ENCODE results near the gene TBCA. TPM values are rescaled to one million over a fixed set of nuclear protein-coding genes. Genes with fewer than 3 reads are reported as not detected.
"Not testable (repeated sequence)": the region's sequence is repeated elsewhere in the genome, so short reads cannot be mapped to it uniquely, and the experiment has no call there.

TBCA gene
- total and polyA plus RNA-seq, 2 of the 13 experiments (the other 11 are each of a cell fraction or from before 2014, with no cell fraction given) = 93.8 to 309 TPM

- TF ChIP-seq SKIL (CRISPR knock-in tag; IDR thresholded peaks at IDR 0.05; ENCODE audit: borderline replicate concordance) (no peak), DMAP1 (CRISPR knock-in tag; IDR thresholded peaks at IDR 0.05) (no peak), NCOA2 (CRISPR knock-in tag; IDR thresholded peaks at IDR 0.05) (no peak)
These were observed 24.7 kb downstream of the TBCA start (continued) for GRCh38 chr5:77751328-77752023.

GRCh38 chr5:77750928-77751327, 25.2 kb downstream of the TBCA start:
- H3K9me3 ChIP-seq (ENCODE audit: low read length); CTCF ChIA-PET (ENCODE audit: low intra/inter-chr PET ratio, low total read pairs); DNase-seq (ENCODE audit: low spot score); ATAC-seq; H3K36me3 ChIP-seq (replicated peaks in 1 of 2; ENCODE audit: control insufficient read depth in 1 of 2, insufficient read depth in 2 of 2, low read length in 2 of 2); H3K4me2 ChIP-seq (ENCODE audit: low read depth, low read length); H3K4me1 ChIP-seq (ENCODE audit: insufficient read depth, low read length); in situ Hi-C loops (cut with HindIII; ENCODE audit: extremely low pct_ligation_motif_present, low pct_unique_long_range_greater_than_20kb); BruUV-seq (replicated peaks); H3K27me3 ChIP-seq (ENCODE audit: control insufficient read depth in 1 of 2, insufficient read depth in 2 of 2, low read length in 2 of 2); H3K9ac ChIP-seq (ENCODE audit: insufficient read depth, low read depth, low read length); H3K27ac ChIP-seq (ENCODE audit: extremely low read length, insufficient read depth, low read length); H2AFZ ChIP-seq (ENCODE audit: low read length); H3K4me3 ChIP-seq (replicated peaks in 1 of 3; ENCODE audit: insufficient read depth in 1 of 3, low read depth in 2 of 3, low read length in 3 of 3); H4K20me1 ChIP-seq (ENCODE audit: insufficient read depth, low read length); POLR2A ChIA-PET; FAIRE-seq; intact Hi-C loops (cut with micrococcal nuclease; ENCODE audit: unreplicated experiment): not testable (repeated sequence)
- peaks cover 75% of the 10 kb centered on the region for H3K79me2 ChIP-seq (ENCODE audit: insufficient read depth, low read length)
- 98% methylated on average over 6 of the region's 6 CpGs for WGBS (ENCODE audit: low lambda C conversion rate)

- TF ChIP-seq, protein P1, sequence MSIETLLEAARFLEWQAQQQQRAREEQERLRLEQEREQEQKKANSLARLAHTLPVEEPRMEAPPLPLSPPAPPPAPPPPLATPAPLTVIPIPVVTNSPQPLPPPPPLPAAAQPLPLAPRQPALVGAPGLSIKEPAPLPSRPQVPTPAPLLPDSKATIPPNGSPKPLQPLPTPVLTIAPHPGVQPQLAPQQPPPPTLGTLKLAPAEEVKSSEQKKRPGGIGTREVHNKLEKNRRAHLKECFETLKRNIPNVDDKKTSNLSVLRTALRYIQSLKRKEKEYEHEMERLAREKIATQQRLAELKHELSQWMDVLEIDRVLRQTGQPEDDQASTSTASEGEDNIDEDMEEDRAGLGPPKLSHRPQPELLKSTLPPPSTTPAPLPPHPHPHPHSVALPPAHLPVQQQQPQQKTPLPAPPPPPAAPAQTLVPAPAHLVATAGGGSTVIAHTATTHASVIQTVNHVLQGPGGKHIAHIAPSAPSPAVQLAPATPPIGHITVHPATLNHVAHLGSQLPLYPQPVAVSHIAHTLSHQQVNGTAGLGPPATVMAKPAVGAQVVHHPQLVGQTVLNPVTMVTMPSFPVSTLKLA (IDR thresholded peaks at IDR 0.05) = no peak
- no peak for TF ChIP-seq MAF1 (CRISPR knock-in tag; IDR thresholded peaks at IDR 0.05; ENCODE audit: borderline replicate concordance)
- 94% methylated on average over 2 of the region's 2 CpGs for WGBS (ENCODE audit: low lambda C conversion rate)
- H3K27ac ChIP-seq (ENCODE audit: extremely low read length, insufficient read depth, low read length) = no peak overlapping the region
- POLR2A ChIA-PET = no interaction called here
- H3K4me2 ChIP-seq (ENCODE audit: low read depth, low read length) = no peak overlapping the region
- no peak overlapping the region for H3K4me3 ChIP-seq (replicated peaks in 1 of 3; ENCODE audit: insufficient read depth in 1 of 3, low read depth in 2 of 3, low read length in 3 of 3)
- CTCF ChIA-PET (ENCODE audit: low intra/inter-chr PET ratio, low total read pairs) = no interaction called here
- H3K27me3 ChIP-seq (ENCODE audit: control insufficient read depth in 1 of 2, insufficient read depth in 2 of 2, low read length in 2 of 2) = no peaks in the 10 kb centered on the region
- FAIRE-seq (no peak), DNase-seq (ENCODE audit: low spot score) (no peak), ATAC-seq (no peak)
- no peak overlapping the region for H3K9ac ChIP-seq (ENCODE audit: insufficient read depth, low read depth, low read length)
- no peak overlapping the region for H2AFZ ChIP-seq (ENCODE audit: low read length)
- H3K36me3 ChIP-seq (replicated peaks in 1 of 2; ENCODE audit: control insufficient read depth in 1 of 2, insufficient read depth in 2 of 2, low read length in 2 of 2) = no peaks in the 10 kb centered on the region; a peak in 1 of 5 replicates
- in situ Hi-C loops (cut with HindIII; ENCODE audit: extremely low pct_ligation_motif_present, low pct_unique_long_range_greater_than_20kb) (no loop called here), intact Hi-C loops (cut with micrococcal nuclease; ENCODE audit: unreplicated experiment) (no loop called here)
- peaks cover 8% of the 10 kb centered on the region; the same call in 1 of the 2 replicates for H4K20me1 ChIP-seq (ENCODE audit: insufficient read depth, low read length)
- no TSS peak for BruUV-seq (replicated peaks)
- H3K9me3 ChIP-seq (ENCODE audit: low read length) = no peaks in the 10 kb centered on the region
- H3K79me2 ChIP-seq (ENCODE audit: insufficient read depth, low read length) = peaks cover 69% of the 10 kb centered on the region
- no peaks in the 10 kb centered on the region for H3K4me1 ChIP-seq (ENCODE audit: insufficient read depth, low read length)
These were observed 28.0 kb downstream of the TBCA start for GRCh38 chr5:77748160-77748559.

Data from HepG2 (cell line).